Heart right ventricle (tissue), 16 donors: ENCODE data around the gene NDFIP1. TPM values are rescaled to one million over a fixed set of nuclear protein-coding genes. Genes with fewer than 3 reads are reported as not detected.
"Not testable (repeated sequence)": the region's sequence is repeated elsewhere in the genome, so short reads cannot be mapped to it uniquely, and the experiment has no call there.

Source experiments
- ATAC-seq, 8 donors: fragments of 200-7000 bp; cut with Tn5 transposase; one replicate each; pipeline ENCODE4 v1.9.1; 2020; ENCODE audit warnings: mild to moderate bottlenecking in 8 of 8, moderate library complexity in 8 of 8, moderate number of reproducible peaks in 1 of 8
- DNase-seq, 2 donors: peaks; one replicate each; pipeline ENCODE4 v3.0.0-alpha.2; 2020
- H3K27ac ChIP-seq, 10 donors: fragments of 200-600 bp; sonication (generic) in 2 of 10; one replicate each; pipeline versions ENCODE4 v1.5.0 to v1.8.0; 2020 to 2022; ENCODE audit warnings: mild to moderate bottlenecking in 3 of 10
- H3K27me3 ChIP-seq, 7 donors: fragments of 200-600 bp; one replicate each; pipeline ENCODE4 v1.8.0; 2021 to 2022; ENCODE audit warnings: mild to moderate bottlenecking in 2 of 7
- H3K36me3 ChIP-seq, 9 donors: fragments of 200-600 bp; sonication (generic) in 1 of 9; one replicate each; pipeline versions ENCODE4 v1.5.0 to v1.8.0; 2020 to 2022; ENCODE audit warnings: mild to moderate bottlenecking in 2 of 9
- H3K4me1 ChIP-seq, 9 donors: fragments of 200-600 bp; sonication (generic) in 1 of 9; one replicate each; pipeline versions ENCODE4 v1.5.0 to v1.8.0; 2020 to 2022; ENCODE audit warnings: mild to moderate bottlenecking in 4 of 9
- H3K4me3 ChIP-seq, 10 donors: fragments of 200-600 bp; sonication (generic) in 2 of 10; one replicate each; pipeline versions ENCODE4 v1.5.0 to v1.8.0; 2020 to 2022; ENCODE audit warnings: mild to moderate bottlenecking in 7 of 10, moderate library complexity in 2 of 10
- H3K9me3 ChIP-seq, 11 donors: fragments of 200-600 bp in 10 of 11; sonication (generic) in 2 of 11; one replicate each; pipeline versions ENCODE4 v1.5.0 to v1.8.0; 2013 to 2022; ENCODE audit warnings: mild to moderate bottlenecking in 2 of 11, control low read depth in 1 of 11, moderate library complexity in 1 of 11
- CTCF ChIP-seq, 9 donors: fragments of 200-600 bp; sonication (generic) in 2 of 9; IDR thresholded peaks; one replicate each; pipeline versions ENCODE4 v1.5.0 to v1.8.0; 2021 to 2022; ENCODE audit warnings: antibody characterized with exemption in 9 of 9, mild to moderate bottlenecking in 5 of 9, moderate library complexity in 1 of 9
- WGBS, 2 donors: extraction: QIAGEN DNeasy Blood & Tissue Kit; methylation state at CpG; one replicate each; pipeline ENCODE4 v1.1.7; 2013; ENCODE audit warnings: inconsistent platforms in 1 of 2; 5-methylcytosine and 5-hydroxymethylcytosine counted together
- intact Hi-C, 10 donors: fragments of 100-400 bp; cut with DNase I; formaldehyde crosslinking; loops; one replicate each; pipeline versions ENCODE4 v1.11.1 to v1.14.2; 2022
- polyA plus RNA-seq, 2 donors: library from polyadenylated mRNA; stranded (reverse); fragments of 200-250 nt; gene quantifications; one replicate each; pipeline ENCODE4 v1.2.3, GENCODE V29; 2013
- total RNA-seq, 10 donors: library from RNA; stranded (reverse); fragmentation: NEBNext Ultra II Directional in 3 of 10; extraction: Animal tissue kit (Norgen Biotek cat#: 25700) in 3 of 10; gene quantifications; one replicate each; pipeline versions ENCODE4 v1.2.1 to v1.2.4, GENCODE V29; 2021 to 2023
- donor health status: Arrhythmogenic right ventricular cardiomyopathy.
- donor health status: ischemic (EF 13 %, LVEDD 7.1; RV severe dilation, severe dysfunction).
- donor health status: healthy with polysubstance abuse.
- donor health status: DM: no; HTN: yes; CAD: no.
- donor health status: DM: no; HTN: no; CAD: no.
- donor health status: ischemic (EF 25% LVEDD 6.9; RV normal size, moderate dysfunction).
- donor health status: ischemic (EF 25% LVEDD 5.7; RV mildly dilated, moderate dysfunction).
- donor health status: healthy.
- donor health status: DM: yes; HTN: yes; CAD: no.
- donor health status: Ischemic cardiomyopathy.
- donor health status: ischemic (EF 35%, LVEDD 5.7; RV mildly dilated, moderate dysfunction).
- donor health status: nonischemic (EF 11% LVEDD 7.7; RV severe dilation, severe dysfunction).
- donor health status: DM: yes; HTN: yes; CAD: no.
- donor health status: PGD.
- donor health status: ischemic (EF 29% LVEDD 5.4; RV normal size, mild dysfunction).
- donor health status: nonischemic (EF 23%, LVEDD 6.1; RV moderate dilation, normal function).

The NDFIP1 gene
- total and polyA plus RNA-seq, 12 donors: 25.2 to 67.4 (median 58.9) TPM

GRCh38 chr5:142150431-142150830, 41.9 kb downstream of the NDFIP1 start:
- no peak for TF ChIP-seq CTCF (IDR thresholded peaks at IDR 0.05)
- H3K4me1 ChIP-seq: peaks cover 0 to 13% (median 5%) of the 10 kb centered on the region in 9 donors
- no peak overlapping the region for H3K4me3 ChIP-seq
- no peaks in the 10 kb centered on the region for H3K27me3 ChIP-seq
- DNase-seq (no peak), ATAC-seq (peak in 1 of 8 donors; percentile 59)
- H3K27ac ChIP-seq: no peak overlapping the region
- 50 to 66% methylated on average over 8 of the region's 8 CpGs for WGBS, 2 donors
- intact Hi-C loops: loop anchor here in 9 of 10 donors (2.0 to 10.0 kb wide), 13 partner anchors 154 to 734 kb away; partner anchors contain the start of gene SPRY4 (in 3 of the 9)
- H3K9me3 ChIP-seq: peaks cover 0 to 6% (median 0%) of the 10 kb centered on the region in 11 donors
- peaks cover 0 to 87% (median 23%) of the 10 kb centered on the region in 9 donors for H3K36me3 ChIP-seq

GRCh38 chr5:142151436-142152383, 43.1 kb downstream of the NDFIP1 start:
- WGBS, 2 donors: 37 to 41% methylated on average over 3 of the region's 3 CpGs
- intact Hi-C loops: loop anchor here (1.0 to 10.0 kb wide), 16 partner anchors 153 to 733 kb away; partner anchors contain the start of gene SPRY4 (in 3 of the 10)
- H3K9me3 ChIP-seq: peaks cover 0 to 6% (median 0%) of the 10 kb centered on the region in 11 donors
- H3K4me1 ChIP-seq: peaks cover 0 to 12% (median 7%) of the 10 kb centered on the region in 9 donors
- no peaks in the 10 kb centered on the region for H3K27me3 ChIP-seq
- H3K4me3 ChIP-seq: no peak overlapping the region
- DNase-seq: peak in 1 of 2 donors; percentile 80
- peak overlapping the region in 2 of 10 donors; percentile 16 to 24 for H3K27ac ChIP-seq
- ATAC-seq: peak in 7 of 8 donors; percentile 59 to 75 (median 70)
- peaks cover 0 to 74% (median 15%) of the 10 kb centered on the region in 9 donors for H3K36me3 ChIP-seq
- peak; percentile 79 to 93 (median 85) for TF ChIP-seq CTCF (IDR thresholded peaks at IDR 0.05)

- peaks cover 3 to 18% (median 9%) of the 10 kb centered on the region in 9 donors for H3K4me1 ChIP-seq
- no peak overlapping the region for H3K4me3 ChIP-seq
- TF ChIP-seq CTCF (IDR thresholded peaks at IDR 0.05): no peak
- H3K36me3 ChIP-seq: peaks cover 0 to 68% (median 11%) of the 10 kb centered on the region in 9 donors
- H3K27ac ChIP-seq: peak overlapping the region in 2 of 10 donors; percentile 16 to 24
- peaks cover 0 to 1% (median 0%) of the 10 kb centered on the region in 11 donors for H3K9me3 ChIP-seq
- DNase-seq (no peak), ATAC-seq (peak in 2 of 8 donors; percentile 25 to 51)
- 68 to 86% methylated on average over 1 of the region's 1 CpG for WGBS, 2 donors
- intact Hi-C loops: loop anchor here (1.0 to 10.0 kb wide), 15 partner anchors 152 to 732 kb away; partner anchors contain the start of gene SPRY4 (in 3 of the 10)
- no peaks in the 10 kb centered on the region for H3K27me3 ChIP-seq
Measured at GRCh38 chr5:142152384-142152732, 43.8 kb downstream of the NDFIP1 start.

GRCh38 chr5:142153674-142154448, 45.3 kb downstream of the NDFIP1 start:
- Histone ChIP-seq H3K36me3 (peaks cover 0 to 53% (median 0%) of the 10 kb centered on the region in 9 donors), H3K27me3 (no peaks in the 10 kb centered on the region), H3K27ac (no peak overlapping the region), H3K9me3 (no peaks in the 10 kb centered on the region), H3K4me3 (no peak overlapping the region), H3K4me1 (peaks cover 3 to 22% (median 9%) of the 10 kb centered on the region in 9 donors)
- intact Hi-C loops: loop anchor here (2.0 to 10.0 kb wide), 13 partner anchors 151 to 731 kb away; partner anchors contain the start of gene SPRY4 (in 3 of the 10)
- no peak for TF ChIP-seq CTCF (IDR thresholded peaks at IDR 0.05)
- no peak for ATAC-seq
- WGBS, 2 donors: 90 to 94% methylated on average over 12 of the region's 12 CpGs
- no peak for DNase-seq

- WGBS, 2 donors: 99 to 100% methylated on average over 12 of the region's 12 CpGs
- not testable (repeated sequence) for ATAC-seq
Measured at GRCh38 chr5:142154449-142154841, 45.9 kb downstream of the NDFIP1 start.

More at GRCh38 chr5:142154449-142154841, 45.9 kb downstream of the NDFIP1 start:
- peaks cover 3 to 22% (median 9%) of the 10 kb centered on the region in 9 donors for H3K4me1 ChIP-seq
- intact Hi-C loops: loop anchor here in 9 of 10 donors (5.0 to 10.0 kb wide), 11 partner anchors 150 to 730 kb away; partner anchors contain the start of gene SPRY4 (in 3 of the 9)
- not testable (repeated sequence) for H3K27me3 ChIP-seq, H3K4me3 ChIP-seq, H3K27ac ChIP-seq, DNase-seq, H3K9me3 ChIP-seq
- H3K36me3 ChIP-seq: peaks cover 0 to 47% (median 0%) of the 10 kb centered on the region in 9 donors
